Liver (tissue), 9 donors: Measurements from ENCODE around the gene ARID4B. TPM values are rescaled to one million over a fixed set of nuclear protein-coding genes. Genes with fewer than 3 reads are reported as not detected.
"Not testable (repeated sequence)": the region's sequence is repeated elsewhere in the genome, so short reads cannot be mapped to it uniquely, and the experiment has no call there.

Source experiments
- DNase-seq: peaks from one replicate; pipeline ENCODE4 v3.0.0-alpha.2; 2017; ENCODE audit warnings: low spot score
- H3K27ac ChIP-seq, 2 donors: one replicate each; pipeline ENCODE4 v1.7.0; 2013; ENCODE audit warnings: inconsistent platforms in 2 of 2, low read length in 2 of 2, control low read depth in 1 of 2, low read depth in 1 of 2, mild to moderate bottlenecking in 1 of 2
- H3K27me3 ChIP-seq, 4 donors: one replicate each; pipeline versions ENCODE4 v1.6.1 to v1.7.0; 2013; ENCODE audit warnings: low read length in 3 of 4, inconsistent platforms in 1 of 4, mild to moderate bottlenecking in 1 of 4, moderate library complexity in 1 of 4; ENCODE audit not compliant: control insufficient read depth in 4 of 4, insufficient read depth in 4 of 4
- H3K36me3 ChIP-seq, 4 donors: one replicate each; pipeline versions ENCODE4 v1.6.1 to v1.7.0; 2013; ENCODE audit warnings: low read length in 3 of 4, mild to moderate bottlenecking in 3 of 4, low read depth in 1 of 4, moderate library complexity in 1 of 4; ENCODE audit not compliant: control insufficient read depth in 4 of 4, insufficient read depth in 3 of 4
- H3K4me1 ChIP-seq, 4 donors: one replicate each; pipeline versions ENCODE4 v1.6.1 to v1.7.0; 2013; ENCODE audit warnings: low read length in 3 of 4, mild to moderate bottlenecking in 3 of 4, moderate library complexity in 1 of 4; ENCODE audit not compliant: control insufficient read depth in 4 of 4, insufficient read depth in 4 of 4
- H3K4me3 ChIP-seq, 3 donors: one replicate each; pipeline versions ENCODE4 v1.6.1 to v1.7.0; 2013; ENCODE audit warnings: low read length in 3 of 3, control low read depth in 1 of 3, low read depth in 1 of 3, mild to moderate bottlenecking in 1 of 3
- H3K9ac ChIP-seq, 2 donors: one replicate each; pipeline ENCODE4 v1.7.0; 2013; ENCODE audit warnings: low read length in 2 of 2, mild to moderate bottlenecking in 2 of 2, moderate library complexity in 2 of 2, control low read depth in 1 of 2, low read depth in 1 of 2
- H3K9me3 ChIP-seq, 4 donors: one replicate each; pipeline versions ENCODE4 v1.6.1 to v1.7.0; 2013; ENCODE audit warnings: low read length in 3 of 4; ENCODE audit not compliant: control insufficient read depth in 4 of 4
- ATF3 ChIP-seq: IDR thresholded peaks from 2 replicates; pipeline ENCODE4 v1.6.1; 2016; ENCODE audit warnings: antibody characterized with exemption
- CTCF ChIP-seq: fragments of 150-350 bp; IDR thresholded peaks from 2 replicates; pipeline ENCODE4 v1.5.1; 2017; ENCODE audit warnings: improper control_type of control experiment, low read depth, low read length; ENCODE audit not compliant: missing input control
- EGR1 ChIP-seq, 2 donors: IDR thresholded peaks; 2 replicates each; pipeline ENCODE4 v1.6.1; 2016 to 2018; ENCODE audit warnings: antibody characterized with exemption in 2 of 2, low read depth in 2 of 2
- FOXA1 ChIP-seq: IDR thresholded peaks from 2 replicates; pipeline ENCODE4 v1.6.1; 2016; ENCODE audit warnings: antibody characterized with exemption
- FOXA2 ChIP-seq: IDR thresholded peaks from 2 replicates; pipeline ENCODE4 v1.6.1; 2016; ENCODE audit warnings: antibody characterized with exemption
- HNF4A ChIP-seq, 2 donors: conservative IDR thresholded peaks; 2 replicates each; pipeline ENCODE4 v1.6.1; 2016; ENCODE audit warnings: antibody characterized with exemption in 2 of 2, mild to moderate bottlenecking in 2 of 2
- JUND ChIP-seq, 2 donors: IDR thresholded peaks; 2 replicates each; pipeline ENCODE4 v1.6.1; 2016; ENCODE audit warnings: antibody characterized with exemption in 2 of 2
- NR2F2 ChIP-seq: IDR thresholded peaks from 2 replicates; pipeline ENCODE4 v1.6.1; 2016; ENCODE audit warnings: antibody characterized with exemption
- RAD21 ChIP-seq, 2 donors: IDR thresholded peaks; 2 replicates each; pipeline ENCODE4 v1.6.1; 2016; ENCODE audit warnings: antibody characterized with exemption in 2 of 2, mild to moderate bottlenecking in 2 of 2
- REST ChIP-seq: IDR thresholded peaks from 2 replicates; pipeline ENCODE4 v1.6.1; 2016; ENCODE audit warnings: antibody characterized with exemption, mild to moderate bottlenecking
- RXRA ChIP-seq, 2 donors: IDR thresholded peaks; 2 replicates each; pipeline ENCODE4 v1.6.1; 2017 to 2018; ENCODE audit warnings: antibody characterized with exemption in 2 of 2, mild to moderate bottlenecking in 1 of 2
- SP1 ChIP-seq: IDR thresholded peaks from 2 replicates; pipeline ENCODE4 v1.6.1; 2018; ENCODE audit warnings: antibody characterized with exemption, mild to moderate bottlenecking
- TAF1 ChIP-seq: conservative IDR thresholded peaks from 2 replicates; pipeline ENCODE4 v1.6.1; 2016; ENCODE audit warnings: antibody characterized with exemption, mild to moderate bottlenecking
- YY1 ChIP-seq: IDR thresholded peaks from 2 replicates; pipeline ENCODE4 v1.6.1; 2016; ENCODE audit warnings: antibody characterized with exemption, mild to moderate bottlenecking
- WGBS: extraction: QIAGEN DNeasy Blood & Tissue Kit; methylation state at CpG from one replicate; pipeline ENCODE4 v1.1.7; 2013; 5-methylcytosine and 5-hydroxymethylcytosine counted together
- polyA plus RNA-seq, 2 donors: library from polyadenylated mRNA; stranded (reverse) in 1 of 2; unstranded in 1 of 2; fragments of 200-250 nt in 1 of 2; fragments of >200 nt in 1 of 2; fragmentation: Nextera tagmentation in 1 of 2; extraction: Ambion mirVana in 1 of 2; gene quantifications; one replicate each; pipeline versions ENCODE4 v1.2.1 to v1.2.3, GENCODE V29; 2013 to 2015
- total RNA-seq, 2 donors: library from RNA; depleted of rRNA; stranded (reverse); fragments of >200 nt; gene quantifications; one replicate each; pipeline ENCODE4 v1.2.3, GENCODE V29; 2014
- TF ChIP-seq, protein P1 (sequence below): IDR thresholded peaks from 2 replicates; pipeline ENCODE4 v1.6.1; 2016; ENCODE audit warnings: antibody characterized with exemption
- TF ChIP-seq, protein P2 (sequence below): IDR thresholded peaks from 2 replicates; pipeline ENCODE4 v1.6.1; 2016; ENCODE audit warnings: antibody characterized with exemption
- donor health status: healthy.
- donor health status: healthy.
- donor health status: healthy.
- donor health status: healthy.
- donor health status: healthy.

Gene ARID4B
- total and polyA plus RNA-seq, 4 donors: 4.2 to 27.3 (median 21.3) TPM

DNA sequence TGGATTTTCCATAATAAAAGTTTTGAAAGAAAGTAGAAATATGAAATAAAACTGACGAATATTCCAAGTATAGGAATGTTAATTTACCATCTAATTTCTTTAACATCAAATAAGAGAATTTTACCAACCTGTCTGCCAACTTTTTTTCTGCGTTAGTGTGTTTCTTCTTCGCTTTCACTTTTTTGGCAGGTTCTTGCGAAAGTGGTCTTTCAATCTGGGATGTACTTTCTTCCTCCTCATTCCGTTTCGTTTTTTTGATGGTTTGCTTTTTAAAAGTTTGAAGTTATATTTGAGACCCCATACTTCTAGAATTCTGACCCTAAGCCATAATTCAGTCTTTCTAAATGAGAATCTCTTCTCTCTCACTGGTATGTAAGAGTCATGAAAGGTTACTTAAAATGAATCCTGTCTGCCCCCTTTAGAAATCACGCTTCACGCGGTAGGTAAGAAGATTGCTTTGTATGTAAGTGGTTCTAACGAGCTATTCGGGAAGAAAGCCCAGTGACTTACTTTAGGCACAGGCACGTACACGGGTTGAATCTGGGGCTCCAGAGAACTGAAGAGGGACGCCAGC lies 167.5 kb downstream of the ARID4B start:
- H3K4me3 ChIP-seq: peak overlapping the region; percentile 81 to 100 (median 98)
- peaks cover 4 to 13% (median 7%) of the 10 kb centered on the region in 4 donors for H3K4me1 ChIP-seq
- no peak for TF ChIP-seq YY1
- TF ChIP-seq ATF3: peak; percentile 1
- TF ChIP-seq RAD21 (IDR thresholded peaks at IDR 0.05): no peak
- TF ChIP-seq HNF4A (conservative IDR thresholded peaks at IDR 0.05): no peak
- DNase-seq: no peak
- H3K27ac ChIP-seq: peak overlapping the region; percentile 90 to 93
- H3K36me3 ChIP-seq: peaks cover 0 to 17% (median 12%) of the 10 kb centered on the region in 4 donors
- H3K9me3 ChIP-seq: no peaks in the 10 kb centered on the region
- WGBS: 8% methylated on average over 14 of the region's 14 CpGs
- H3K9ac ChIP-seq: peak overlapping the region; percentile 94 to 97
- no peaks in the 10 kb centered on the region for H3K27me3 ChIP-seq

- not testable (repeated sequence) for H3K27ac ChIP-seq, DNase-seq, H3K9me3 ChIP-seq, H3K27me3 ChIP-seq, H3K9ac ChIP-seq
- peak overlapping the region in 1 of 3 donors; percentile 81 for H3K4me3 ChIP-seq
- peaks cover 4 to 13% (median 7%) of the 10 kb centered on the region in 4 donors for H3K4me1 ChIP-seq
- 92% methylated on average over 9 of the region's 9 CpGs for whole genome bisulfite sequencing
- H3K36me3 ChIP-seq: peaks cover 0 to 17% (median 12%) of the 10 kb centered on the region in 4 donors
Measured at GRCh38 chr1:235159930-235160329, 168.0 kb downstream of the ARID4B start.

- not testable (repeated sequence) for H3K27ac ChIP-seq, H3K4me3 ChIP-seq, H3K9ac ChIP-seq, H3K27me3 ChIP-seq, H3K9me3 ChIP-seq, DNase-seq
- Histone ChIP-seq H3K36me3 (peaks cover 0 to 22% (median 18%) of the 10 kb centered on the region in 4 donors), H3K4me1 (peaks cover 4 to 13% (median 7%) of the 10 kb centered on the region in 4 donors)
- WGBS: 98% methylated on average over 9 of the region's 9 CpGs
Measured at GRCh38 chr1:235159284-235159683, 168.7 kb downstream of the ARID4B start.

DNA sequence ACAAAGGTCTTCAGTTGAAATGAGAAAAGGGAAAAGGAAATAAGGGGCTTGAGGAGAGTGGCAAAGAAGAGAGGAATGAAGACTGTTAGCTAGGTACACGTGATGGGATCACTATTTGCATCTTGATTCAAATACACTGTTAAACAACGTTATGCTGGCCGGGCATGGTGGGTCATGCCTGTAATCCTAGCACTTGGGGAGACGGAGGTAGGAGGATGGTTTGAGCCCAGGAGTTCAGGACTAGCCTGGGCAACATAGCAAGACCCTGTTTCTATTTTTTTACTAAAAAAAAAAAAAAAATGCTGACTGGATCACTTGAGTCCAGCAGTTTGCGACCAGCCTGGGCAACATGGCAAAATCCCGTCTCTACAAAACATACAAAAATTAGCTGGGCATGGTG lies 169.3 kb downstream of the ARID4B start:
- WGBS: 96% methylated on average over 6 of the region's 6 CpGs
- DNase-seq: no peak
- Histone ChIP-seq H3K9ac (no peak overlapping the region), H3K27ac (no peak overlapping the region), H3K27me3 (no peaks in the 10 kb centered on the region), H3K9me3 (no peaks in the 10 kb centered on the region), H3K36me3 (peaks cover 0 to 22% (median 20%) of the 10 kb centered on the region in 4 donors), H3K4me3 (no peak overlapping the region), H3K4me1 (peaks cover 4 to 13% (median 7%) of the 10 kb centered on the region in 4 donors)
- TF ChIP-seq YY1: no peak
- TF ChIP-seq ATF3: no peak
- TF ChIP-seq SP1: no peak
- TF ChIP-seq JUND (IDR thresholded peaks at IDR 0.05): no peak
- TF ChIP-seq REST: no peak
- no peak for TF ChIP-seq EGR1 (IDR thresholded peaks at IDR 0.05; ENCODE audit: low read depth in 2 of 2)
- no peak for TF ChIP-seq CTCF
- no peak for TF ChIP-seq TAF1
- no peak for TF ChIP-seq NR2F2
- TF ChIP-seq, protein P1, sequence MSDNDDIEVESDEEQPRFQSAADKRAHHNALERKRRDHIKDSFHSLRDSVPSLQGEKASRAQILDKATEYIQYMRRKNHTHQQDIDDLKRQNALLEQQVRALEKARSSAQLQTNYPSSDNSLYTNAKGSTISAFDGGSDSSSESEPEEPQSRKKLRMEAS: no peak
- TF ChIP-seq, protein P2, sequence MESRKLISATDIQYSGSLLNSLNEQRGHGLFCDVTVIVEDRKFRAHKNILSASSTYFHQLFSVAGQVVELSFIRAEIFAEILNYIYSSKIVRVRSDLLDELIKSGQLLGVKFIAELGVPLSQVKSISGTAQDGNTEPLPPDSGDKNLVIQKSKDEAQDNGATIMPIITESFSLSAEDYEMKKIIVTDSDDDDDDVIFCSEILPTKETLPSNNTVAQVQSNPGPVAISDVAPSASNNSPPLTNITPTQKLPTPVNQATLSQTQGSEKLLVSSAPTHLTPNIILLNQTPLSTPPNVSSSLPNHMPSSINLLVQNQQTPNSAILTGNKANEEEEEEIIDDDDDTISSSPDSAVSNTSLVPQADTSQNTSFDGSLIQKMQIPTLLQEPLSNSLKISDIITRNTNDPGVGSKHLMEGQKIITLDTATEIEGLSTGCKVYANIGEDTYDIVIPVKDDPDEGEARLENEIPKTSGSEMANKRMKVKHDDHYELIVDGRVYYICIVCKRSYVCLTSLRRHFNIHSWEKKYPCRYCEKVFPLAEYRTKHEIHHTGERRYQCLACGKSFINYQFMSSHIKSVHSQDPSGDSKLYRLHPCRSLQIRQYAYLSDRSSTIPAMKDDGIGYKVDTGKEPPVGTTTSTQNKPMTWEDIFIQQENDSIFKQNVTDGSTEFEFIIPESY: no peak
- TF ChIP-seq RXRA (IDR thresholded peaks at IDR 0.05): no peak
- no peak for TF ChIP-seq FOXA1
- TF ChIP-seq FOXA2: no peak
